GM19099 (cell line): ENCODE results near the gene KNSTRN.

Experiments
- POLR2A ChIP-seq: IDR thresholded peaks from 3 replicates; pipeline ENCODE4 v1.6.1; 2011; ENCODE audit warnings: low read depth; ENCODE audit not compliant: insufficient read length; ENCODE audit errors: extremely low read depth

KNSTRN gene

GRCh38 chr15:40354408-40355171 is 27.9 kb upstream of the KNSTRN start:
- TF ChIP-seq POLR2A: no peak

DNA sequence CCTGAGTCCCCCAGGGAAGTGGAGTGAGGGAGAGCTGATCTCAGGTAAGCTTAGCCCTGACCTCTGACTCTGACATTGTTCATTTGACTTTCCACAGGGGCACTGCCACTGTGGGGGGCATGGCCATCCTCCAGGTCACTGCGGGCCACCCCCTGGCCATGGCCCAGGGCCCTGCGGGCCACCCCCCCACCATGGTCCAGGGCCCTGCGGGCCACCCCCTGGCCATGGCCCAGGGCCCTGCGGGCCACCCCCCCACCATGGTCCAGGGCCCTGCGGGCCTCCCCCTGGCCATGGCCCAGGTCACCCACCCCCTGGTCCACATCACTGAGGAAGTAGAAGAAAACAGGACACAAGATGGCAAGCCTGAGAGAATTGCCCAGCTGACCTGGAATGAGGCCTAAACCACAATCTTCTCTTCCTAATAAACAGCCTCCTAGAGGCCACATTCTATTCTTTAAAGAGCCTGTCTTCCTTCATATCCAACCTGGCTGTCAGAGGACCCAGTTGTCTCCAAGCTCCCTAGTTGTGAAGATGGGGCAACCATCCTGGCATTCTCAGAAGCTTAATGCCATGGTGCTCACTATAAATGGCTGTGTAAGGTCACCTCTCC is 26.4 kb upstream of the KNSTRN start:
- TF ChIP-seq POLR2A: no peak

DNA sequence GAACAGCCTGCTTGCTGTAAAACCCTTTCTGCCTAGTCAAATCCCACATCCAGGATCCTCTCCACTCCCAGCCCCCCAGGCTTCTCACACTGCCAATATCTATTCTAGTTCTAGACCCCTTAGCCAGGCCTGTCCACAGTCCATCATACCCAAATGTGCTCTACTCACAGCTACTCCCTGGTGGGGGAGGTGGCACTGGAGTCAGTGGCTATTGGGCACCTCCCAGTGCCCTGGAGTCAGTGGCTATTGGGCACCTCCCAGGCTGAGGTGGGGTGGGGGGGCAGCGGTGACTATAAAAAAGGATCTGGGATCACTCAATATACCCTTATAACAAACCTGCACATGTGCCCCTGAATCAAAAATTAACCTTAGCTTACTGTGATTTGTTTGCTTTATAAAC is 25.3 kb upstream of the KNSTRN start:
- TF ChIP-seq POLR2A: no peak

DNA sequence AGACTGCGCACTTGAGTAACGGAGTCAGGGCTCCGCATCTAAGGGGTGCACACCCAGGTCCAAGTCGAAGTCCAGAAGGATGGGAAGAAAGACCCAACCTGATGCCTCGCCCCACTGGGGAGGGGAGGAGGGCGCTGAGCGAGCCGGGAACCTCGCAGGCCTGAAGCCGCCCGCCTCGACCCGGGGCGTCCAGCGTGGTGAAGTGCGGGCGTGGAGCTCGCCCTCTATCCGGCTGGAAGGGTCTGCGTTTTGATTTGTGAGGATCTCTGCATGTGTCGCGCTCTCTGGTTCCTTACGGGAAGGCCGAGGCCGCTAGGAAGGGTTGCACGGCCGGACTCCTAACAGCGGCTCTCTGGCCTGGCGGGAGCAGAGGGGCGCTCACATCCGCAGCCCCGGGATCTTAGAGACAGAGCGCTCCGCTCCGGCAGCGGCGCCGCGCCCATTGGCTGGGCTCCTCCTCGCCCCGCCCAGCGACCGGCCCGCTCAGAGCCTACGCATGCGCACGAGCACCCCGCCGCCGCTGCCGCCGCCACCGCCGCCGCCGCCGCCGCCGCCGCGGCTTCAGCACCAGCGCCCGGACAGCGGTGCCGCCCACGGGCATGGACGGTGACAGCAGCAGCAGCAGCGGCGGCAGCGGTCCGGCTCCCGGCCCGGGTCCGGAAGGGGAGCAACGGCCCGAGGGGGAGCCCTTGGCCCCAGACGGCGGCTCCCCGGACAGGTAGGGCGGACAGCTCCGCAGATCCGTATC is 24.6 kb upstream of the KNSTRN start, which contains the start of gene DISP2:
TSS of gene DISP2 (plus strand) at position 497 of the 748 bp plus-strand sequence. CDS start at position 600, 103 bp downstream.
- TF ChIP-seq POLR2A: no peak

DNA sequence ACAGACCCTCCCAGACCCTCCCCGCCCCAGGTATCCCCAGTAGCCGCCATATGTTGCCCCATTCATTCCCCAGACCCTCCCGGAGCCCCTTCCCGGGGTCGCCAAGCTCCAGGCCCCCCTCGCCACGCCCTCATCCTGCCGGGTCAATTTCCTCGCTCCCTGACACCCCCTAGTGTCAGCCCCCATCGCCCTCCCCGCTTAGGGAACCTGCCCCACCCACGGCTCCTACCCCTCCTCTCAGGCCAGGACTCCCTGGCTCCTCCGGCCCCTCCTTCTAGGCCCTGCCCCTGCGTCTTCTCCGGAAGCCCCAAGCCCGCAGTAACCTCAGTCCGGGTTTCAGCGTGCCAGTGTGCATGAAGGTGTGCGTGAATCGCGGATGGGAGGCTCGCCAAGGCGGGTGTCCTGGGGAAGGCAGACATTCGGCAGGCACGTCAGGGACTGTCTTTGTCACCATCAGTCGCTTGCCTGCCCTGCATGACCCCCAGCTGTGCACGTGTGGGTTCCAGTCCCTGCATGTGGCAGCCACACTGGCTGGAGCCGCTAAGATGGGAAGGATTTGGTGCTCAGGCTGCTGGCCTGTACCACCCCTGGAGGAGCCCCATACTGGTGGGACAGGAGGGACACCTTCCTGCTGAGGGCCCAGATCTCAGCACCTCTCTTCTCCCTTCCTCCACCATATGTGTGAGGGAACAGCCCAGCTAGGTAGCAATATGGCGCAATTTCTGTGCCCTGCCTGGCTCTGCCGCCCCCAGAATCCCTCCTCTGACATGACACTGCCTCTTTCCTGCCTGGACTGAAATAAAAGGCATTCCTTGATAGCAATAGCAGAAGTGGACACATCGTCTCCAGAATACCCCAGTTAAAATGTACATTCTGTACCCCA is 23.8 kb upstream of the KNSTRN start:
- TF ChIP-seq POLR2A: no peak

DNA sequence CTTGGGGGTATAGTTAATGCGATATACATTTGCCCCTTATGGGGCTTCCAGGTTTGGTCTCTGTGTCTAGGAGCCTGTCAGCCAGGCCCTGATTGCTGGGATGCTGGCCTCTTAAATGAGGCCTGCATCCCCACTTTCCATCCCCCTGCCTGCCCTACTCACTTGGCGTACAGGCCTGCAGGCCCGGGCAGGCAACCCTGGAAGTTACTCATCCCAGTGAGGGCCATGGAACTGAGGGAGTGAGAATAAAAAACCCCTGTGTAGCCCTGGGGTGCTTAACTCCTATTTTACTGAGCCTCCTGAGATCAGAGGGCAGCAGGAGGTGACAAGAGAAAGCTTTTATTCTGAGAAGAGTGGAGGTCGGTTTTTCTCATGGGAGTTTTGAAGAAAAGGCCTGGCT is 22.5 kb upstream of the KNSTRN start:
- no peak for TF ChIP-seq POLR2A

DNA sequence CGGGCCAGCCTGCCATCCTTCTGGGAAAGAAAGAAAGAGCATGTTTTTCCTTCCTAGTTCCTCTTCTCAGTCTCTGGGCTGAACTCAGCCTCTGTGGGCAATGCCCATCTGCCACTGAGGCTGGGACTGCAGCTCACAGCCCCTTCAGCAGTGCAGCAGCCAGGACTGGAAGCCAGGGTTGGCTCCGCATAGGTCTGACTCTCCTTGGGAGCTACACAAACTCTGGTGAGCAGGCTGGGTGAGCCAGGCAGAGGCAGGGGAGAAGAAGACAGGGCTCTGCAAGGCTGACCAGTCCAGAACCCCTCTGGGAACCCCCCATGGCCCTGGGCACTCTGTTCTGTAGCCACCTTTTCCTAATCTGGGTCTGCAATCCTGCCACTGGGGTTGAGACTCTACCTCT is 20.9 kb upstream of the KNSTRN start:
- no peak for TF ChIP-seq POLR2A

- TF ChIP-seq POLR2A: no peak
Measured at GRCh38 chr15:40363611-40364010, 18.9 kb upstream of the KNSTRN start.

- TF ChIP-seq POLR2A: no peak
Measured at GRCh38 chr15:40364251-40364650, 18.3 kb upstream of the KNSTRN start.

- no peak for TF ChIP-seq POLR2A
Measured at GRCh38 chr15:40365016-40365415, 17.5 kb upstream of the KNSTRN start.

DNA sequence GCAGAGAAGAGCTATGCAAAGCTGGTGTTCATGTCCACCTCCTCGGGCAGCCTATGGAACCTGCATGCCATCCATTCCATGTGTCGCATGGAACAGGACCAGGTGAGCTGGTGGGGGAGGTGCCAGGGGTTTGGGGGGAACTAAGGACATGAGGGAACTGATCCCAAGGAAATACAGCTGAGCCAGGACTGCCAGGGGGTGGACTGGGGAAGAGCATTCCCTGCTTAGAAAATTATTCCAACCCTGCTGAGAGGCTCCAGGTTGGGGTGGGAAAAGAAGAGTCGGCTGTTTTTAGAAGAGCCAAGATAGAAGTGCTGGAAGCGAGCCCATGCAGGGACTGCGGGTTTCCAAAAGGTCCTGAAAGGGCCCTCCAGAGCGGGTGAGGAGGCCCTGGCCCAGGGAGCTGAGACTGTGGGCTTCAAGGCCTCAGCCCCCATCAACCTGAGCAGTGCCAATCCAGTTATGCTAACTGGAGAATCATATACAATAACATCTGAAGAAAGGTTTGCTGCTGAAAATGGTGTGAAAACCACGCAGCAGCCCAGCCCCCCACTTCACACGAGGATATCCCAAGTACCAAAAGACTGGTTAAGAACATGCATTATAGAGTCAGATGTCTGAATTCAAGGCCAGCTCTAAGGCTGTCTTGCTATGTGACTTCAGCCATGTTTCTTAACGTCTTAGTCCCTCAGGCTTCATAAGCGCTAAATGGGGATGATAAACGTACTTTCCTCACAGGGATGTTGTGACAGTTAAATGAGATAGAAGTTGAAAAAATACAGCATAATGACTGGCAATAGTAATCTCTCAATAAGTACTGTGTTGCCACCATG is 16.7 kb upstream of the KNSTRN start:
- no peak for TF ChIP-seq POLR2A

- no peak for TF ChIP-seq POLR2A
Measured at GRCh38 chr15:40366457-40367370, 15.8 kb upstream of the KNSTRN start.

DNA sequence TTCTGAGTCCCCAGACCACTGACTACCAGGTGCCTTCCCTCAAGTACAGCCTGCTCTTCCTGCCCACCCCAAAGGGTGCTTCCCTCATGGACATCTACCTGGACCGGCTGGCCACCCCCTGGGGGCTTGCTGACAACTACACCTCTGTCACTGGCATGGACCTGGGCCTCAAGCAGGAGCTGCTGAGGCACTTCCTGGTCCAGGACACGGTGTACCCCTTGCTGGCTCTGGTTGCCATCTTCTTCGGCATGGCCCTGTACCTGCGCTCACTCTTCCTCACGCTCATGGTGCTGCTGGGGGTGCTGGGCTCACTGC is 15.2 kb upstream of the KNSTRN start:
- no peak for TF ChIP-seq POLR2A
